H1 (cell line): ENCODE data around the gene C19orf53. TPM values are rescaled to one million over a fixed set of nuclear protein-coding genes. Genes with fewer than 3 reads are reported as not detected.

Source experiments
- CTCF ChIA-PET: fragments of 300-600 bp; sonication (Branson Sonifier 250); formaldehyde crosslinking; loops from one replicate; lab custom pipeline; 2021; ENCODE audit not compliant: partially characterized antibody; lab: Charles Lee
- POLR2A ChIA-PET: fragments of 300-600 bp; sonication (Branson Sonifier 250); formaldehyde crosslinking; loops from one replicate; lab custom pipeline; 2021; ENCODE audit warnings: inconsistent platforms; ENCODE audit not compliant: partially characterized antibody; lab: Charles Lee
- DNase-seq, 2 experiments: peaks; one replicate each; pipeline versions ENCODE4 v3.0.0 to v3.0.0-alpha.2; 2010 to 2022; ENCODE audit warnings: low spot score in 2 of 2, low read depth in 1 of 2, mixed read lengths in 1 of 2
- FAIRE-seq: peaks from 2 replicates; lab custom pipeline; 2011; peaks lifted over from hg19 to GRCh38; lab: Jason Lieb, UNC
- H2AFZ ChIP-seq: 2 replicates; pipeline ENCODE4 v1.8.1; 2012; ENCODE audit warnings: low read length, inconsistent platforms
- H2AK5ac ChIP-seq: 2 replicates; pipeline ENCODE4 v1.6.1; 2013; ENCODE audit warnings: low read depth, low read length
- H2BK120ac ChIP-seq: replicated peaks from 2 replicates; pipeline ENCODE3; 2013; ENCODE audit warnings: low read depth, low read length, inconsistent platforms
- H2BK12ac ChIP-seq: 2 replicates; pipeline ENCODE4 v1.6.1; 2013; ENCODE audit warnings: low read depth, low read length
- H2BK15ac ChIP-seq: 2 replicates; pipeline ENCODE4 v1.6.1; 2013; ENCODE audit warnings: low read length
- H2BK20ac ChIP-seq: 2 replicates; pipeline ENCODE4 v1.6.1; 2013; ENCODE audit warnings: low read length
- H2BK5ac ChIP-seq: 2 replicates; pipeline ENCODE4 v1.6.1; 2013; ENCODE audit warnings: low read depth, low read length
- H3K14ac ChIP-seq: 2 replicates; pipeline ENCODE4 v1.6.1; 2013; ENCODE audit warnings: inconsistent platforms; ENCODE audit not compliant: insufficient read length
- H3K18ac ChIP-seq: 2 replicates; pipeline ENCODE4 v1.6.1; 2013; ENCODE audit warnings: low read length; ENCODE audit errors: extremely low read depth
- H3K23ac ChIP-seq: 2 replicates; pipeline ENCODE4 v1.6.1; 2013; ENCODE audit warnings: inconsistent platforms; ENCODE audit not compliant: insufficient read length
- H3K23me2 ChIP-seq: 2 replicates; pipeline ENCODE4 v1.6.1; 2013; ENCODE audit warnings: low read depth, low read length
- H3K27ac ChIP-seq: 2 replicates; pipeline ENCODE4 v1.6.1; 2011; ENCODE audit warnings: low read depth, low read length, inconsistent platforms
- H3K27me3 ChIP-seq, 4 experiments: replicated peaks in 1 of 4; 1 replicate in 1 of 4; 2 replicates in 3 of 4; pipeline versions ENCODE4 v1.6.1 to v1.8.1; 2011 to 2013; ENCODE audit warnings: low read length in 3 of 4, mild to moderate bottlenecking in 3 of 4, inconsistent platforms in 2 of 4, mixed read lengths in 2 of 4, moderate library complexity in 1 of 4; ENCODE audit not compliant: control insufficient read depth in 3 of 4, insufficient read depth in 3 of 4; ENCODE audit errors: extremely low read depth in 1 of 4
- H3K36me3 ChIP-seq, 4 experiments: 2 replicates each; pipeline versions ENCODE4 v1.6.1 to v1.8.1; 2011 to 2013; ENCODE audit warnings: mild to moderate bottlenecking in 4 of 4, low read length in 3 of 4, moderate library complexity in 2 of 4, control low read depth in 1 of 4, inconsistent platforms in 1 of 4; ENCODE audit not compliant: insufficient read depth in 4 of 4, control insufficient read depth in 2 of 4
- H3K4ac ChIP-seq: replicated peaks from 2 replicates; pipeline ENCODE3; 2013; ENCODE audit warnings: low read length, low read depth, mixed read lengths, inconsistent platforms; ENCODE audit not compliant: insufficient read length
- H3K4me1 ChIP-seq, 4 experiments: replicated peaks in 1 of 4; 1 replicate in 1 of 4; 2 replicates in 3 of 4; pipeline versions ENCODE4 v1.6.1 to v1.8.1; 2011 to 2013; ENCODE audit warnings: low read length in 3 of 4, inconsistent platforms in 2 of 4, mixed read lengths in 1 of 4; ENCODE audit not compliant: insufficient read depth in 4 of 4, control insufficient read depth in 3 of 4
- H3K4me2 ChIP-seq, 2 experiments: 2 replicates each; pipeline versions ENCODE4 v1.6.1 to v1.8.1; 2011 to 2013; ENCODE audit warnings: low read depth in 2 of 2, low read length in 2 of 2, control low read depth in 1 of 2, inconsistent platforms in 1 of 2, mild to moderate bottlenecking in 1 of 2; ENCODE audit not compliant: insufficient read depth in 1 of 2
- H3K4me3 ChIP-seq, 4 experiments: fragments of 200-600, 300-600 bp in 1 of 4; sonication (generic), shearing (Covaris generic), sonication (Bioruptor Twin) in 1 of 4; 2 replicates each; pipeline versions ENCODE4 v1.5.1 to v1.8.1; 2011 to 2016; ENCODE audit warnings: low read length in 4 of 4, low read depth in 3 of 4, control low read depth in 2 of 4, inconsistent platforms in 2 of 4, mild to moderate bottlenecking in 2 of 4, mixed read lengths in 1 of 4, moderate library complexity in 1 of 4; ENCODE audit not compliant: insufficient read depth in 2 of 4; ENCODE audit errors: extremely low read depth in 1 of 4
- H3K56ac ChIP-seq: replicated peaks from 2 replicates; pipeline ENCODE3; 2013; ENCODE audit warnings: low read depth, mild to moderate bottlenecking, mixed read lengths, low read length, inconsistent platforms; ENCODE audit not compliant: insufficient read length
- H3K79me1 ChIP-seq: 2 replicates; pipeline ENCODE4 v1.6.1; 2013; ENCODE audit warnings: low read depth, low read length, control low read depth
- H3K79me2 ChIP-seq, 2 experiments: 2 replicates each; pipeline versions ENCODE4 v1.6.1 to v1.8.1; 2012 to 2013; ENCODE audit warnings: low read length in 2 of 2, mild to moderate bottlenecking in 2 of 2, inconsistent platforms in 1 of 2; ENCODE audit not compliant: insufficient read depth in 2 of 2, control insufficient read depth in 1 of 2
- H3K9ac ChIP-seq, 4 experiments: replicated peaks in 1 of 4; 1 replicate in 1 of 4; 2 replicates in 3 of 4; pipeline versions ENCODE4 v1.6.1 to v1.8.1; 2011 to 2013; ENCODE audit warnings: low read depth in 3 of 4, low read length in 3 of 4, control low read depth in 2 of 4, mild to moderate bottlenecking in 2 of 4, moderate library complexity in 2 of 4, inconsistent platforms in 1 of 4; ENCODE audit errors: extremely low read depth in 1 of 4
- H3K9me3 ChIP-seq, 2 experiments: 2 replicates each; pipeline versions ENCODE4 v1.6.1 to v1.8.1; 2012 to 2013; ENCODE audit warnings: mild to moderate bottlenecking in 2 of 2, moderate library complexity in 2 of 2, control low read depth in 1 of 2, inconsistent platforms in 1 of 2, low read depth in 1 of 2, low read length in 1 of 2, mixed read lengths in 1 of 2; ENCODE audit not compliant: insufficient read depth in 2 of 2
- H4K20me1 ChIP-seq, 2 experiments: replicated peaks in 1 of 2; 2 replicates each; pipeline versions ENCODE3 to v1.8.1; 2011 to 2013; ENCODE audit warnings: inconsistent platforms in 2 of 2, low read length in 2 of 2, mild to moderate bottlenecking in 1 of 2; ENCODE audit not compliant: insufficient read depth in 2 of 2, control insufficient read depth in 1 of 2
- H4K5ac ChIP-seq: 2 replicates; pipeline ENCODE4 v1.6.1; 2013; ENCODE audit warnings: low read length, low read depth, mixed read lengths, inconsistent platforms; ENCODE audit not compliant: insufficient read length
- H4K8ac ChIP-seq: 2 replicates; pipeline ENCODE4 v1.8.0; 2013; ENCODE audit warnings: mild to moderate bottlenecking, moderate library complexity, low read length, inconsistent platforms; ENCODE audit not compliant: insufficient read depth; ENCODE audit errors: extremely low read depth
- H4K91ac ChIP-seq: replicated peaks from 2 replicates; pipeline ENCODE3; 2013; ENCODE audit warnings: low read length, mixed read lengths, inconsistent platforms; ENCODE audit not compliant: insufficient read length
- BACH1 ChIP-seq: IDR thresholded peaks from 2 replicates; pipeline ENCODE4 v1.6.1; 2012; ENCODE audit warnings: low read length, improper control_type of control experiment
- BCL11A ChIP-seq, 2 experiments: IDR thresholded peaks; one replicate each; pipeline ENCODE4 v1.6.1; 2011; ENCODE audit warnings: low read depth in 2 of 2, low read length in 2 of 2, mild to moderate bottlenecking in 2 of 2
- BRCA1 ChIP-seq: IDR thresholded peaks from 2 replicates; pipeline ENCODE4 v1.6.1; 2012; ENCODE audit warnings: low read depth, low read length, improper control_type of control experiment
- GTF2F1 ChIP-seq: IDR thresholded peaks from 2 replicates; pipeline ENCODE4 v1.6.1; 2012; ENCODE audit warnings: low read depth, low read length, improper control_type of control experiment, borderline replicate concordance
- JUND ChIP-seq: IDR thresholded peaks from 2 replicates; pipeline ENCODE4 v1.6.1; 2011; ENCODE audit warnings: mild to moderate bottlenecking, improper control_type of control experiment, low read length
- KDM1A ChIP-seq: fragments of 200-600, 300-600 bp; sonication (generic); IDR thresholded peaks from 2 replicates; pipeline ENCODE4 v1.7.1; 2016; ENCODE audit warnings: mild to moderate bottlenecking, low read length, borderline replicate concordance
- NANOG ChIP-seq: IDR thresholded peaks from 2 replicates; pipeline ENCODE4 v1.6.1; 2011; ENCODE audit warnings: low read length, low read depth, mild to moderate bottlenecking, inconsistent platforms; ENCODE audit not compliant: insufficient read depth, poor library complexity, severe bottlenecking
- POLR2A ChIP-seq, 2 experiments: IDR thresholded peaks; 1 replicate in 1 of 2; 2 replicates in 1 of 2; pipeline ENCODE4 v1.6.1; 2011; ENCODE audit warnings: low read depth in 2 of 2, low read length in 2 of 2, mild to moderate bottlenecking in 2 of 2; ENCODE audit errors: control extremely low read depth in 1 of 2
- RNF2 ChIP-seq: fragments of 200-900, 300-1000 bp; sonication (generic); IDR thresholded peaks from 2 replicates; pipeline ENCODE4 v1.7.1; 2016; ENCODE audit warnings: borderline replicate concordance, low read depth, mild to moderate bottlenecking, antibody characterized with exemption, low read length; ENCODE audit not compliant: poor library complexity, severe bottlenecking; ENCODE audit errors: missing control alignments
- USF2 ChIP-seq: IDR thresholded peaks from 2 replicates; pipeline ENCODE4 v1.6.1; 2011; ENCODE audit warnings: low read length, improper control_type of control experiment
- whole genome bisulfite sequencing, 2 experiments: shearing (Covaris generic) in 1 of 2; methylation state at CpG; one replicate each; pipeline versions ENCODE4 v1.1.6 to v1.1.7; 2013 to 2015; ENCODE audit warnings: low lambda C conversion rate in 2 of 2, mixed read lengths in 2 of 2, inconsistent platforms in 1 of 2, low coverage in 1 of 2, missing lambda C conversion rate in 1 of 2; ENCODE audit not compliant: insufficient replicate concordance in 2 of 2, insufficient coverage in 1 of 2, insufficient read length in 1 of 2; ENCODE audit errors: extremely low coverage in 1 of 2, missing lambda C conversion rate in 1 of 2; 5-methylcytosine and 5-hydroxymethylcytosine counted together
- polyA plus RNA-seq, 7 experiments: library from polyadenylated mRNA; depleted of rRNA in 3 of 7; stranded (reverse) in 5 of 7; unstranded in 2 of 7; fragments of >200 nt in 5 of 7; fragments of 200-250 nt in 2 of 7; gene quantifications; 1 replicate in 5 of 7; 2 replicates in 1 of 7; 4 replicates in 1 of 7; pipeline versions ENCODE4 v1.2.1 to v1.2.3, GENCODE V29; 2011 to 2013; ENCODE audit warnings: missing spikeins in 2 of 7, mixed read lengths in 2 of 7
- total RNA-seq: library from RNA; stranded (reverse); fragmentation: NEBNext Ultra II Directional; extraction: Animal tissue kit (Norgen Biotek cat#: 25700); gene quantifications from 2 replicates; pipeline ENCODE4 v1.2.1, GENCODE V29; 2021

Gene C19orf53
- total and polyA plus RNA-seq, 2 of the 8 experiments (the other 6 are each of a cell fraction or from before 2014, with no cell fraction given) = 104 to 169 TPM

DNA sequence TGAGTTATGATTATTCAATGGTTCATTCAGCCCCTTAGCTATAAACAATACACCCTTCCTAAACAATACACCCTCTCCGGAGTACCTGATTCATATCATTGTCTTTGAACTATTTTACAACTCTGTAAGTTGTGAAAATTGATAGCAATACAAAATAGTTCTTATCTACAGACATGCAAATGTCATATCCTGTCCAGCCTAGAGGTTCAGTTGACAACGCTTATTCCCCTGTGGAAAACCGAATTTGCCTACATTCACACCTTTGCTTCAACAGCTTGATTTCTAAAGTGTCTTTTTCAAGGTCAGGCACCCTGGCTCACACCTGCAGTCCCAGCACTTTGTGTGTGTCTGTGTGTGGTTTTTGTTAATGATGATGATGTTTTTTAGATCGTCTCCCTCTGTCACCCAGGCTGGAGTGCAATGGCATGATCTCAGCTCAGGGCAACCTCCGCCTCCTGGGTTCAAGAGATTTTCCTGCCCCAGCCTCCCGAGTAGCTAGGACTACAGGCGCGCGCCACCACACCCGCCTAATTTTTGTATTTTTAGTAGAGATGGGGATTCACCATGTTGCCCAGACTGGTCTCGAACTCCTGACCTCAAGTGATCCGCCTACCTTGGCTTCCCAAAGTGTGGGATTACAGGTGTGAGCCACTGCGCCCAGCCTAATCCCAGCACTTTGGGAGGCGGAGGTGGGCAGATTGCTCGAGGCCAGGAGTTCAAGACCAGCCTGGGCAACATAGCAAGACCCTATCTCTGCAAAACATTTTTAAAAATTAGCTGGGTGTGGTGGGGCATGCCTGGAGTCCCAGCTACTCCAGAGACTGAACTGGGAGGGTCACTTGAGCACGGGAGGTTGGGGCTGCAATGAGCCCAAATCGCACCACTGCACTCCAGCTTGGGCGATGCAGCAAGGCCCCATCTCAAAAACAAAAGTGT, 9.6 kb downstream of the C19orf53 start:
- H3K18ac ChIP-seq = no peak overlapping the region
- no peak overlapping the region for H4K5ac ChIP-seq
- H3K23ac ChIP-seq = no peak overlapping the region
- ChIA-PET POLR2A (interaction anchor here (1.0 to 6.6 kb wide), 6 partner anchors 9 to 78 kb away, joined by 3 to 56 read pairs (median 10); partner anchors contain the start of genes C19orf53 and ZSWIM4), CTCF (interaction anchor here (0.6 to 6.6 kb wide), 15 partner anchors 9 to 78 kb away, joined by 3 to 70 read pairs (median 4); partner anchors contain the start of genes C19orf53, MRI1 and ZSWIM4)
- peaks cover 0 to 8% (median 5%) of the 10 kb centered on the region in 4 experiments; a peak in 6 of 8 replicates for H3K36me3 ChIP-seq
- H3K9ac ChIP-seq = no peak overlapping the region
- H3K4ac ChIP-seq = no peak overlapping the region
- H3K4me1 ChIP-seq = peaks cover 0 to 3% (median 2%) of the 10 kb centered on the region in 4 experiments; a peak in 4 of 7 replicates
- no peak overlapping the region for H2BK15ac ChIP-seq
- H4K91ac ChIP-seq = no peak overlapping the region
- H3K56ac ChIP-seq = no peak overlapping the region
- no peak overlapping the region for H3K4me3 ChIP-seq
- 92% methylated on average over 18 of the region's 18 CpGs; no CpG with 5 or more reads in 1 of the 2 experiments for WGBS, 2 experiments
- no peaks in the 10 kb centered on the region for H3K9me3 ChIP-seq
- no peak overlapping the region for H2BK20ac ChIP-seq
- H3K23me2 ChIP-seq = no peaks in the 10 kb centered on the region
- H2BK12ac ChIP-seq = no peak overlapping the region
- H4K20me1 ChIP-seq = peaks cover 0 to 4% of the 10 kb centered on the region in 2 experiments
- H3K14ac ChIP-seq = no peak overlapping the region
- H2BK5ac ChIP-seq = no peak overlapping the region
- H3K79me1 ChIP-seq = 0 out of 2 replicates have a peak, but pooled peaks cover 3% of the 10 kb centered on the region
- no peak overlapping the region for H3K4me2 ChIP-seq
- DNase-seq (no peak), FAIRE-seq (no peak)
- no peak overlapping the region for H2AK5ac ChIP-seq
- no peak overlapping the region for H2AFZ ChIP-seq
- no peak overlapping the region for H2BK120ac ChIP-seq
- no peak overlapping the region for H3K27ac ChIP-seq
- no peaks in the 10 kb centered on the region; a peak in 2 of 7 replicates for H3K27me3 ChIP-seq
- H4K8ac ChIP-seq = no peak overlapping the region
- no peaks in the 10 kb centered on the region for H3K79me2 ChIP-seq
- no peak for TF ChIP-seq POLR2A (IDR thresholded peaks at IDR 0.05; ENCODE audit: control extremely low read depth in 1 of 2, low read depth in 2 of 2, low read length in 2 of 2)
- TF ChIP-seq NANOG = no peak
- TF ChIP-seq RNF2 = no peak
- TF ChIP-seq KDM1A = no peak
- TF ChIP-seq USF2 = no peak
- TF ChIP-seq BACH1 = no peak
- no peak for TF ChIP-seq GTF2F1
- no peak for TF ChIP-seq BCL11A (IDR thresholded peaks at IDR 0.05; ENCODE audit: low read depth in 2 of 2, low read length in 2 of 2)
- TF ChIP-seq BRCA1 = no peak
- TF ChIP-seq JUND = no peak
